Fibroblast of peridontal ligament (primary cell): ENCODE measurements around the gene GAB3.
"Not testable (repeated sequence)": the region's sequence is repeated elsewhere in the genome, so short reads cannot be mapped to it uniquely, and the experiment has no call there.

ENCODE experiments used
- DNase-seq: peaks from one replicate; pipeline ENCODE4 v3.0.0-alpha.2; 2010; ENCODE audit errors: extremely low read depth

GAB3 gene

DNA sequence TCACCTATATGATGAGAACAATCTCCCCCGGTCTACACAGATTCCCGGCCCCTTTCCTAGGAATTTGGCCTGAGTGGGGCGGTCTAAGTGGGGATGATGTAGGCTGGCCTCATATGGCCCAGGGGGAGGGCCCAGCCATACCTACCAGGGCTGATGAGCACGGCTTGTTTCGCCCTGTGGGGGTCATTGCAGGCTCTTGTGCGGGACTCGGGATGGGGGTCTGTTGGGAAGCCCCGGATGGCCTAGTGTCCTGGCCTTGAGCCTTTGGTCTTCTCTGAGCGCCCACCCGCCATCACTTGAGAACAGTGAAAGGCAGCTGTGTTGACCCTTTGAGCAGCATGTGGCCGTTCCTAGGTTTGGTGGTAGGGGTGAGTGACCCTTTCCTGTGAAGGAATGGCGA is 92.7 kb downstream of the GAB3 start:
- DNase-seq, result no peak

DNA sequence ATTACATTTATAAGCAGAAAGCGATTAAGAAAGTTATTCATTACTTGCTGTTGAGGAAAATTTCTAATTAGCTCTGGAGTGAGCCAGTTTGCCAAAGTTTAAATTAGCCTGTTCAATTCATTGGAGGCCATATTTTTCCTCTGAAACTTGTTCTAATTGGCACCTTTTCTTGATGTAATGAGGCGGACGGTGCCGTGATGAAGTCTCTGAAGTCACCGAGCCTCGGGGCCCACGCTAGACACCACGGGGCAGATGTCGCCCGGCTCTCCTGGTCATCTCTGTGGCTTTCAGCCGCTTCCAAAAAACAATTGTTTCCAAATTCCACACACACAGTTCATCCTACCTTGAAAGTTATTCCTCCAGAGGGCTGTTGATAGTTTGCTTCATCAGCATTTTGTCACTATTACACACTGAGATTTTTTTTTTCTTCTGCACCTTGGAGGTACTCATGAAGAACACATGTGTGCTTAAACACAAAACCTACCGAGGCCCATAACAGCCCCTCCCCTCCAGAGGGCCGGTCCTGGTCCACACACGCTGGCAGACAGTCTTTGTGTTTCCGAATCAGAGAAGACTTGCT is 93.6 kb downstream of the GAB3 start:
- no peak for DNase-seq

DNA sequence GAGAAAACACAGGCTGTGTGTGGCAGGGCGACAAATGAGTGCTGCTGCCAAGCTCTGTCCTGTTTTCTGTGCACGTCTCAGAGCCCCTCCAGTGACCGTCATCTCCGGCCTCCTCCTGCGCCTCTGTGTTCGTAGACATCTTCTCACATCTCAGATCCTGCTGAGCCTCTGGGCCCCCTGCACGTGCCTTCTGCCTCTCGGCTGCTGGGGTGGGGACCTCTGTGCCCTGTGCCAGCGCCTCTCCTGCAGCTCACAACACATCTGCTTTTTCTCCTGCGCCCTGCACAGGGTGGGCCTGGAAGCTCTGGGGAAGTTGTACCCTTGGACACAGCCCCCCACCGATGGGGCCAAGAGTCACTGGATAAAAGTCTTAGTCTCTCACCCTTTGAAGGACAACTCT is 95.1 kb downstream of the GAB3 start:
- DNase-seq, result no peak

DNA sequence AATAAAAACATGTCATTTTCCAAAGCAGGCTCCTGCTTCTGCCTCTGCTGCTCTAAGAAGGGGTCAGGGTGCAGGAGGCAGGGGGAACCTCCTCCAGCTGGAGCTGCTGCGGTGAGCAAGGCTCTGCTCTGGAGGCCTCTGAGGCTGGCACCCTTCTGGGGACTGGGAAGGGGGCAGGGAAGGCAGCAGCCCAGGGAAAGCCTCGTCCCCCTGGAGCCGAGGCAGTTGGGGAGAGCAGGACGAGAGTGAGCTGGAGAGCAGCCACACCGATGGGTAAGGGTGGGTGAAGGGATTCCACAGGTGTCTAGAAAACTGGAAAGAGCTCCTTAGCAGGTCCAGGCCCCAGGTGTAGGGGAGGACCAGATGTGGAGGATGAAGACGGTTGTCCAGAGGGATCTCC is 95.5 kb downstream of the GAB3 start:
- DNase-seq, result no peak

DNA sequence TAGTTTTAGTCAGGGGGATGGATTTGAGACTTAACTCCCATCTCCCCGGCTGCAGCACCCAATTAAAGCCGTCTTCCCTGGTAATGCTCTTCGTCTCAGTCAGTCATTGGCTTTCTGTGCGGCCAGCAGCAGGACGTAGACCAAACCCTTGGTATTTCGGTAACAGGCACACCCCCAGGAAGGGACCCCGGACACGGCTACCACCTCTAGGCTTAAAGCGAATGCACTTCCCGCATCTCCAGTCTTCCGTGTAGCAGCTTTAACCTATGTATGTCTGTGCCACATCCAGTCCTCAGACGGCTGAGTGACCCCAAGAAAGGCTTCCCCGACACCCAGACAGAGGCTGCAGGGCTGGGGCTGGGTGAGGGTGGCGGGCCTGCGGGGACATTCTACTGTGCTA is 96.0 kb downstream of the GAB3 start:
- no peak for DNase-seq

DNA sequence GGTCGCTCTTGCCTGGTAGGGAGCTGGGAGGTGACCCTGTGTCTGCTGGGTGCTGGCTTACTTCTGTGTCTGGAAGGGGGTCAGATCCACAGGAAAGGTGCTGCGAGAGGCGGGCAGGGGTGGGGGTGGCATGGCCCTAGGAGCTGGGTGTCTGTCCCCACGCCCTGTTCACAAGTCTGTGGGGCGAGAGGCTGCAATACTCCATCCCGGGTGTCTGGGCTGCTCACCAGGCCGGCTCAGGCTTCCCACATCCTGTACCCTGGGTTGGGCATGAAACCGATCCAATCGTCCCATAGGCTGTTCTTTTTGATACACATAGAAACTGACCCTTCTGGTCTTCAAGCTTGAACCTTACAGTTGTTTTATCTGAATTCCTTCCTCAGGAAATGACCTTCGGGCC is 96.5 kb downstream of the GAB3 start:
- no peak for DNase-seq

DNA sequence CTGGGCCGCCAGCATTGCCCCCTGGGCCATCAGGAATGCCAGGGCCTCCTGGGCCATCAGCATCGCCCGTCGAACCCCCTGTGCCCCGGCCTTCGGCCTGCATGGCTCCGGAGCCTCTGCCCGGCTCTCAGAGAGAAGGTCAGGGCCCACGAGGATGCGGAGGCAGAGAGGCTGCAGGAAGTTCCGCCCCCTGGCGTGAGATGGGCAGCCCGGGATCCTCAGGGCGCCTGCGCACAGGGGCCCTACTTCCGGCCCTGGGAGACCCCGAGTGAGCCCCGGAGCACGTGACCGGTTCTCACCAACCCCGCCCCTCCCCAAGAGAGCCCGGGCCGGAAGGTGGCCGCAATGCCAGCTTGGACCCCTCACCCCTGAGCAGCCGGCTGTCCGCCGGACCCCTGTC is 97.5 kb downstream of the GAB3 start, which contains the start of gene CTAG2:
Gene CTAG2 (minus strand): TSS at position 167 of the 400 bp plus-strand sequence. CDS start 64 bp downstream, at position 103.
- not testable (repeated sequence) for DNase-seq

DNA sequence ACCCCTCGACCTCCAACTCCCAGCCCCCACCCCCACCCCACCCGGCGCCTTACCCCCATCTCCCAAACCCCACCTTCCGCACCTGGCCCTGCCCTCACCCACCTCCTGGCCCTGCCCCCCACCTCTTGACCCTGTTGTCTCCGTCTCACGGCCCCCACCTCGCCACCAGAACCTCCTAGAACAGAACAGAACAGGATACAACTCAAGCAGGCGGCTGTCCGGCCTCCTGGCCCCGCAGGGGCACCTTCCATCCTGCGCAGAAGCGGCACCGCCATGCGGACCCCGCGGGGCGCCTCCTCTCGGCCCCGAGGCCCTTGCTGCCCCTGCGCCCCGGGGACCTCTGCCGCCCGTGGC is 97.9 kb downstream of the GAB3 start:
- DNase-seq, result no peak

DNA sequence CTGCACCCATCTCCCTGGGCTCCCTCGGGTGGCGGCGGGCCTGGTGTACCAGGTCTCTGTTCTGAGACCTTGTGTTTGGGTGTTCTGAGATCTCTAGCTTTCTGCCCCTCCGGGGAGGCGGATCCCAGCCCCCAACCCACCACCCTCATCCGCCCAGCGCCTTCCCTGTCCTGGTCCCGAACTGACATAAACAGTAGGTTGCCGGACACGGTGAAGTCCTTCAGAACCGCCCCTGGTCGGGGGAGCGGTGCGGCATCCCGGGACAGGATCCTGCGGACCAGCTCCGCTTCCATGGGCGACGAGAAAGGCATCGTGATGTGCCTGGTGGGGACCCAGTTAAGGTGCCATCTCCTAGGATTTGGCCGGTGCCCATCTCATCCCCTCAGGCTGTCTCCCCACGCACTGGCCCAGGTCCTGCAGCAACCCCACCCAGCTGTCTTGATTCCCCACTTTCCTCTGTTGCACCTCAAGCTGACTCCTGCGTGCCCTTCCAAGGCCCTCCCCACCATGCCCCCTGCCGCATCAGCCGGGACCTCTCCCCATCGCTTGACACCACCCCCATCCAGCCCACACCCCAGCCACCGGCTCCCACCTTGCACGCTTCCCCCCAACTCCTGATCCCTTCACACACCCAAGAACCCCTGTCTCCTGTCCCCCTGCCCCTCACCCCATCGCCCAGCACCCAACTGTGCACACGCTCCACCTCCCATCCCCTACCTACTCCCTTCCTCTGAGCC is 98.4 kb downstream of the GAB3 start:
- DNase-seq, result no peak

DNA sequence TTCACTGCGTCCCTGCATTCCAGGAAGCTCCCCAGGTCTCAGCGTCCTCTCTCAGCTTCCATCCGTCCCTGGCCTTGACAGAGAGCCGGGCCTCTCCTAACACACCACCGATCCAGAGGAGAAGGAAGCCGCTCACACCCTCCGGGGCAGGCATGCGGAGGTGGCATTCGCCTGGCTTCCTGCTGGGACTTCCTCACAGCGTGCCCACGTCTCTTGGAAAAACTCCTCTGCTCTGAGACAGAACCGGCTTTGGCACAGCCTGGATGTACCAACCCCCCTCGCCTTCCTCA is 100.7 kb downstream of the GAB3 start:
- DNase-seq, result no peak

DNA sequence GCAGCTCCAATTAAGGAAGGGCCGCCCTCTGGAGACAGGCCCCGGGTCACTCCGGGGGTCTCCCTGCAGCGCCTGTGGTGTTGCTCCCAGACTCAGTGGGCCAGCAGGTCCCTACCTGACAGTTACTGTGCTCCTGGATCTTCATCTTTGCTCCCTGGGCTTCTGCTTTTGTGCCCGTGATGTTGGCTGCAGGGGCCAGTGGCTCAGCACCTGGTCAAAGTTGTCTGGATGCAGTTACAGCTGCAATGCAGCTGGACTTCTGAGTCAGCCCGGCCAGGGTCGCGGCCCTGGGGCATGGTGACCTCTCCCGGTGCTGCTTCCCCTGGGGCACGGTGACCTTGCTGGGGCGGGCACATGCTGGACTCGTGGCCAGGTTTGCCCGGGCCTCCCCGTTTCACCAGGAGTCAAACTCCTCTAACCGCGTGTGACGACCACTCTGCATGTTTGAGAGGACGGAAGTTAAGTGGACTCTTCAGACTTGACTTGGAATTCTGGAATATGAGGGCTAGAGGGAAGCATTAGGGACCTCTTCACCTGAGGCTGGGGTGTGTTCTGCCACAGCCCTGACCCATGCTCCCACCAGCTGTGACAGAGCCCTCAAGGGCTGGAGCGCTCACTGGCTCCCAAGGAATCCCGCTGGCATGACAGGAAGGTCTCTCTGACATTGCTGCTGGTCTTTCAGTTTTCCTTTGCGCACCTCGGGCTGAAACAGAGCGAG is 101.2 kb downstream of the GAB3 start:
- no peak for DNase-seq

DNA sequence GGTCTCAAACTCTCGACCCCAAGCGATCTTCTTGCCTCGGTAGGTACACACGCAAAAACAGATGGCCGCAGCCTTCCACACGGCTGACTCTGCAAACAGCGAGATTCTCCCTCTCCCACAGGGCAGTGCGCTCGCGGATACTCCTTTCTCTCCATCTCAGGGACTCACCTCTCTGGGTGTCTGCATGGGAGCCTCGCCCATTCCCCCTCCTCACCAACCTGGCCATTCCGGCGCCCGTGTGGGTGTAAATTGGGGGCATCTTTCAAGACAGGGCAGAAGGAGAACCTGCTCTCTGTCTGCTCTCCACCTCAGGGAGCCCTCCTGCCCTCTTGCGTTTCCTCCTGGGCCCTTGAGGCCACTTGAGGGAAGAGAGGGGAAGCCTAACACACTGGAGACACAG is 101.9 kb downstream of the GAB3 start:
- no peak for DNase-seq

DNA sequence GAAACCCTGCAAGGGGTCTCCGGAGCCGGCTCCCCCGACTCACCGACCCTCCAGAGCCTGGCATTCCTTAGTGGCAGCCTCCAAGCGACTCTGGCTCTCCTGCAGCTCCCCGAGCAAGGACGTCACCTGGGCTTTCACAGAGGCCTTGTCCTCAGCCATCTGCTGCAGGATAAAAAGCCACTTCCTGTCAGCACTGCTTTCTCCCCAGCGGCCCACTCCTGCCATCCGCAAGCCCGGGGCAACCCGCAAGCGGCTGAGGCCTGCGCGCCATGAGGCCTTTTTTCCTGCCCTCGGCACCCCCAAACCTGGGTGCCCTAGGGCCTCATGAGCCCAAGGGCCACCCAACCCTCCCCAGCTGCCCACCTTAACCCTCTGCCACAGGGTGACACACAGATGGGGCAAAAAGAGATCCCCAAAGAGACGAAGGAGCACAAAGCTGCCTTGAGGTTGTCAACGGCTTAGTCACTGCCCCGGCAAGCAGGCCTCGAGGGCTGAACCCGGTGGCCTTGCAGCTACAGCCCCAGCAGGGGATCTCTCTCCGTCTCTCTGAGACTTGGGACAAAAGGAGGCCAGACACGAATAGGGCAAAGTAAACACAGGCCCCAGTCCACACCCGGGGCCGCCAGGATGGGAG is 105.0 kb downstream of the GAB3 start:
- not testable (repeated sequence) for DNase-seq

DNA sequence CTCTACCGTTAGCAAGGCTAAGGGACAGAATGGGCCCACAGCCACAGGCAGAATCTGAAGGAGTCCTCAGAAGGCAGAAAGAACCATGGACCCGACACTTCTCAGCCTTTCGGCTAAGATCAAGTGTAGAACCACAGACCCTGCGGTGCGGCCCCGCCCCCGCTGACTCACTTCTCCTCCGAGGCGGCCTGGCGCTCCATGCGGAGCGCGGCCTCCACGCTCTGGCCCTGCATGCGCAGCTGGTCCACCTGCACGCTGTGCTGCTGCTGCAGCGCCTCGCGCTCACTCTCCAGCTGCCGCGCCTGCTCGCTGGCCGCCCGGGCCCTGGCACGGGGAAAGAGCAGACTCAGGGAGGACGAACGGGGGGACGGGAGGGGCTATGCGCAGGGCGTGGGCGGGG is 107.2 kb downstream of the GAB3 start:
- not testable (repeated sequence) for DNase-seq

DNA sequence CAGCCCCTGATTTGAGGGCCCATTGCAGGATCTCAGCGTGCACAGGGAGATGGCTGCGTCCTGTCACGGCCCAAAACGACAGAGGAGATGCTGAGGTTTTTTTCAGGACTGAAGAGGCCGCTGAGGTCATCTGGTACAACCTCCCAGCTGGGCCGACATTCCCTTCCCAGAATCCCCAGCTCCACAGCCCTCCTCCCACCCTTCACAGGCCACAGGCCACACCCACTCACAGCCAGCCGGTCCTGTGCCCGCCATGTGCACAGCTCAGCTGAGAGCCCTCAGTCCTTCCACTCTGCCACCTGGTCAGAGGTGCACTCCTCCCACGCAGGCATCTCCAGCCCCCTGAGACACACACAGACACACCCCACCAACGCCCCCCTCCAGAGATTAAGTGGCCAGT is 109.1 kb downstream of the GAB3 start:
- not testable (repeated sequence) for DNase-seq

DNA sequence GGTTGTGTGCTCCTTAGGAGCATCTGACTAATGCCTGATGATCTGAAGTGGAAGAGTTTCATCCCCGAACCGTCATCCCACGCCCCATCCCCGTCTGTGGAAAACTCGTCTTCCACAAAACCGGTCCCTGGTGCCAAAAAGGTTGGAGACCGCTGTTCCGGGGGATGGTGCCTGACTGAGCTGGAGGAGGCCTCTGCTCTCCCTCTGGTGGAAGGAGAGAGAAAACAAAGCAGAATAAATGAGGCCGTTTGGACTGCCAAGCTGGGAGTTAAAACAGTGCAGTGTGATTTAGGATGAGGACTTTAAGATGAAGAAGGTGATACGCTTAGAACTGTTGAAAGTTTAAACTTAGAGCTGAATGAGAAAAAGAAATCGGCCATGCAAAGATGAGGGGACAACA is 117.2 kb downstream of the GAB3 start:
- DNase-seq, result not testable (repeated sequence)

DNA sequence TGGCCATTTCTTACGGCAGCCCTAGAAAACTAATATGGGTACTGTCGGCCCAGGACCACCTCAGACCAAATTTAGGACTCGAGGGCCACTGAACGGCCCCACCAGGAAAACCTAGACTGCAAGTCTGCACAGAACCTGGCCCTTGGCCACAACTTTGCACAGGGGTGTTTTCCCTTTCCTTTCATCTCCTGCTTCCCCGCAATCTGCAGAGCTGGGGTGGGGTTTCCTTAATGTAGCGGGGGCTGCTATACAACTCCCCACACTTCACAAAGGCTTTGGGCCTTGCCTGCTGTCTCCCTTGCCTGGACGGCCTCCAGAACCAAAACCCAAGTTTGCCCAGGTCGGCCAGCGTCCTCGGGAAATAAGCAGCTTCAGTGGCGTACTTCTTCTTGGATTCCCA is 119.9 kb downstream of the GAB3 start:
- DNase-seq, result not testable (repeated sequence)

DNA sequence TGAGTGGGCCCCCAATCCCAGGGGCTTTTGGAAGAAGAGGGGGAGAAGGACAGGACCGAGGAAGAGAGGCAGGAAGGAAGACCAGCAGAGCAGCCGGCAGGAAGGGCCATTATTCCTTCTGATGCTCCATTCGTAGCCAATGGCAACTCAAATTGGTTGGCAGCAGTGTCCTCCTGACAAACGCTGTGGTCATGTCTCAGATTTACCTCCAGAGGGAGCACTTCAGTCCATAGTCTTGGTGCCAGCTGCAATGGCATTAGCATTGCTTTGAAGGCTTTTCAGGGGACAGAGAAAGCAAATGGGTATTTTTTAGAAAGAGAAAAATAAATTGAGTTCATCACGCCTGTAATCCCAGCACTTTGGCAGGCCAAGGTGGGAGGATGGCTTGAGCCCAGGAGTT is 121.9 kb downstream of the GAB3 start:
- DNase-seq, result not testable (repeated sequence)
